H1 (cell line): ENCODE data around the gene ZNF609.

Experiments used
- ATF2 ChIP-seq: IDR thresholded peaks from 2 replicates; pipeline ENCODE4 v1.6.1; 2012; ENCODE audit warnings: low read length, inconsistent platforms
- BRCA1 ChIP-seq: IDR thresholded peaks from 2 replicates; pipeline ENCODE4 v1.6.1; 2012; ENCODE audit warnings: low read depth, low read length, improper control_type of control experiment
- CBX5 ChIP-seq: fragments of 300-800, 300-1000 bp; sonication (generic); IDR thresholded peaks from 2 replicates; pipeline ENCODE4 v1.7.1; 2016; ENCODE audit warnings: antibody characterized with exemption, low read length, low read depth
- CREB1 ChIP-seq: IDR thresholded peaks from 2 replicates; pipeline ENCODE4 v1.6.1; 2012; ENCODE audit warnings: inconsistent platforms
- CTCF ChIP-seq, 3 experiments: IDR thresholded peaks; 1 replicate in 2 of 3; 2 replicates in 1 of 3; pipeline versions ENCODE4 v1.5.1 to v1.6.1; 2011; ENCODE audit warnings: low read length in 3 of 3, mild to moderate bottlenecking in 3 of 3, inconsistent platforms in 2 of 3, low read depth in 1 of 3, moderate library complexity in 1 of 3; ENCODE audit not compliant: insufficient read depth in 1 of 3; ENCODE audit errors: control extremely low read depth in 1 of 3
- EZH2 ChIP-seq: fragments of 200-600 bp; sonication (generic); IDR thresholded peaks from 2 replicates; pipeline ENCODE4 v1.7.1; 2012; ENCODE audit warnings: low read depth, mild to moderate bottlenecking, moderate library complexity, low read length, inconsistent platforms; ENCODE audit not compliant: severe bottlenecking
- FOSL1 ChIP-seq: IDR thresholded peaks from 2 replicates; pipeline ENCODE4 v1.6.1; 2011; ENCODE audit warnings: mild to moderate bottlenecking, low read depth, low read length, moderate library complexity; ENCODE audit not compliant: insufficient read depth
- GABPA ChIP-seq: IDR thresholded peaks from 2 replicates; pipeline ENCODE4 v1.6.1; 2011; ENCODE audit warnings: mild to moderate bottlenecking, low read length, moderate library complexity, borderline replicate concordance; ENCODE audit not compliant: insufficient read depth
- JUND ChIP-seq: IDR thresholded peaks from 2 replicates; pipeline ENCODE4 v1.6.1; 2011; ENCODE audit warnings: mild to moderate bottlenecking, improper control_type of control experiment, low read length
- POLR2A ChIP-seq, 2 experiments: IDR thresholded peaks; 1 replicate in 1 of 2; 2 replicates in 1 of 2; pipeline ENCODE4 v1.6.1; 2011; ENCODE audit warnings: low read depth in 2 of 2, low read length in 2 of 2, mild to moderate bottlenecking in 2 of 2; ENCODE audit errors: control extremely low read depth in 1 of 2
- POLR2AphosphoS5 ChIP-seq: IDR thresholded peaks from 2 replicates; pipeline ENCODE4 v1.6.1; 2011; ENCODE audit warnings: low read depth, low read length
- SP1 ChIP-seq: IDR thresholded peaks from 2 replicates; pipeline ENCODE4 v1.6.1; 2011; ENCODE audit warnings: low read depth, low read length
- TCF12 ChIP-seq: IDR thresholded peaks from 2 replicates; pipeline ENCODE4 v1.6.1; 2011; ENCODE audit warnings: low read depth, mild to moderate bottlenecking, low read length

DNA sequence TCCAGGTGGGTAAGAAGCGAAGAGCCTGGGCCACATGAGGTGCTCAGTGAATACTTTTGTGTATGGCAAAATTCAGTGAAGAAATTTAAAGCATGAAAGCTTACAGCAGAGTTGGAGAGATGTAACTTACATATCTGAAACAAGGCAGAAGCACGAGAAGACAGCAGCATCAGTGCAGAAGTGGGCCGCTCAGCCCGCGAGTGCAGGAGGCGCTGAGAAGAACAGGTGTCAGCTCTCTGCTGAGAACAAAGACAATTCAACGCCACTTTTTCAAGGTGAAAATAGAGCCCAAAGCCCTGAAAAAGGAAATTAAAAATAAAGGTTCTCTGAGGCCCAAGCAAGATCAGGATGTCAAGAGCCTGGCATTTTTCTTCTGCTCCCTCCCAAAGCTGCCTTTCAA, 256.8 kb downstream of the ZNF609 start:
- TF ChIP-seq POLR2A (IDR thresholded peaks at IDR 0.05; ENCODE audit: control extremely low read depth in 1 of 2, low read depth in 2 of 2, low read length in 2 of 2) (no peak), FOSL1 (no peak), JUND (no peak), CTCF (IDR thresholded peaks at IDR 0.05; ENCODE audit: control extremely low read depth in 1 of 3, insufficient read depth in 1 of 3, low read depth in 1 of 3, low read length in 3 of 3) (no peak), BRCA1 (no peak), CBX5 (no peak), ATF2 (no peak), CREB1 (no peak), EZH2 (no peak), TCF12 (no peak), GABPA (no peak), SP1 (no peak), POLR2AphosphoS5 (no peak)
